Stimulated activated naive CD4-positive, alpha-beta T cell (primary cell): ENCODE data around the gene MAGI1.

Experiments used
- DNase-seq, 6 experiments: peaks; one replicate each; lab custom pipeline; 2025; lab: John Stamatoyannopoulos, UW

Gene MAGI1

DNA sequence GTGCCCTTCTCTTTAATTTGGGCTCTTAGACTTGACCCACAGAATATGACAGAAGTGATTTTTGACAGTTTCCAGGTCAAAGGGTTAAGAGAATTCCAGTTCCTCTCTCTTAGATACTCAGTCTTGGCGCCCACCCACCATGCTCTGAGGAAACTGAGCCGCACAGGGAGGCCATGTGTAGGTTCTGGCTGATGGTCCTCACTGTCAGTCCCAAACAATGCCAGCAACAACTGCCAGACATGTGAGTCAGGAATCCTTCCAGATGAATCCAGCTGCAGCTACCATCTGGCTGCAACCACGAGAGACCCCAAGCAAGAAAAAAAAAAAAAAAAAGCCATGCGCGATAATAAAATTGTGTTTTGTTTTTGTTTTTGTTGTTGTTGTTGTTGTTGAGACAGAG, 326.6 kb downstream of the MAGI1 start:
- no peak for DNase-seq

GRCh38 chr3:65706776-65707568, 331.7 kb downstream of the MAGI1 start:
- no peak for DNase-seq

GRCh38 chr3:65706301-65706700, 332.4 kb downstream of the MAGI1 start:
- DNase-seq: no peak

DNA sequence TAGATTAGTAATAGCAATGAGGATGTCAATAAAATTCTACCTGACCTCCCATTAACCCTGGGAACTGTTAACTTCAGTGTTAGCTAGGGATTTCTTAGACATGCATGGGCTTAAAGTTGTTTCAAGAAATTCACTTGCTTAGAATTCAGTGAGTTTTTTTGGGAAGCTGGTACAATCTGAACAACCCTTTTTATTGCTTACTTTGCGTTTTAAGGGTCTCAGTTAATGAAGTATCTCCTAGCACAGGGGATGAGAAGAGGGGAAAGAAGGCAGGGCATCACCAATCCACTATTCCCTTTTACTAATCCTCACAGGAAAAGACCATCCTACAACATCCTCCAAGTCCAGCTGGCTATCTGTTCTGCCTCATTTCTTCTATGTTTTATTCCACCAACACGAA, 334.9 kb downstream of the MAGI1 start:
- no peak for DNase-seq

DNA sequence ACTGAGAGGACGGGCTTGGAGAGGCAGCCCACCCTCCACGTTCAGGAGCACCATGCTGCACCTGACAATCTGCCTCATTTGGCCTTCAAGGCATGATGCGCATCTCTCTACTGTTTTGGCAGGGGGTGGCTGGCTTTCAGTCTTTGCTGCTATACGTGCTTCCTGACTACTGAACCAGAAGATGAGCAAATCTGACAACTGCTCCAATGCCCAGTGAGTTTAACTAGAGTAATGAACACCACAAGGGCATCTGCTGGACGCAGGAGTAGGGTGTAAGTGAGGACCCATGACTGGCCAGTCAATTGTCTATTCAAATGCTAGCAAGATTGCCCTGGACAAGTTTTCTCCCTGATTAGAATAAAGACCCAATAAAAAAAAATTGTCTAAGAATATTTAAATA, 335.7 kb downstream of the MAGI1 start:
- DNase-seq: no peak

- DNase-seq: no peak
Measured at GRCh38 chr3:65702202-65702601, 336.5 kb downstream of the MAGI1 start.

DNA sequence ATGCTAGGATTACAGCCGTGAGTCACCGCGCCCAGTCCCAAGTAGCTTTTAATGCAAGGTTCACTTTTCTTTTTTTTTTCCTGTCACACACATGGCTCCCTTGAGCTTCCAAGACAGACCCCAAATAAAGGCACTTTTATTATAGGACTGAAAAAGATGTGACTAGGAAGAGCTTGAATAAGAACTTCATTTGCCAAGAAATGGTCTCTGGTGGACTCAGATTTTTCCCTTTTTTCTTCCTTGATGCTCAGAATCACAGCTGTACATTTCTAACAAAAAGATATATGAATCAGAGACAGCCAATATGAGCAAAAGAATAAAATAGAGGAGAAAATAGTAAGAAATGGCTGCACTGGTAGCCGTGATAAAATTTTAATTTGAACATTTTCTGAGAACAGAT, 337.2 kb downstream of the MAGI1 start:
- DNase-seq: no peak

DNA sequence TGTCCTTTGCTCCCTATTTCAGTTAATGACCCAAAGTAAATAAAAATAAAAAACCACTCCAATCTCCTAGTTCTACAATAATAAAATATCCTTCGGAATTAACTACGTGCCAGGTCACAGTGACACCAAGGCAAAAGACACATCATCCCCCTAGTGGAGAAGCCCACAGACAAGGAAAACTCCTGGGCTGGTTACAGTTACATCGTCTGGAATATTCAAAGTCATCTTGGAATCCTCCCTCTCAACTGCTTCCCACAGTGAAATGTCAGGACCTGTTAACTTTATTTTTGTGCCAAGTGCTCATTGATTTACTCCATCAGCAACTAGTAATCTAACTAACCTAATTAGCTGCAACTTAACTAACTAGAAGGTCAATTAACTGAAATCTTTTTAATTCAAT, 349.3 kb downstream of the MAGI1 start:
- DNase-seq: no peak

DNA sequence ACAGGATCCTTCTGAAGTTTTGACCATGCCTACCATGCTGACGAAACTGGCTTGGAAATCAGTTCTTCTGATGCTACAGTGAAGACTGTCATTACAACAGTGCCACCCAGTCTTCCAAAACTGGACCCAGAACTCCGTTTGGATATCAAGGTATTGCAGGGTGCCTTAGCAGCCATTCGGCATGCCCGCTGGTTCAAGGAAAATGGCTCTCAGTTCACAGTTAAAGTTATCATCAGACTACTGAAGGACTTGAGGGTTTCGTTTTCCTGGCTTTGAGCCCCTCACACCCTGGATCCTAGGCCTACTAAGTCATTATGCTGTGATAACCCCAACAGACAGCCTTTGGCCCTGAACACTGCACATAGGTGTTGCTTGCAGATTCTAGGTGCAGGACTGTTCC, 351.0 kb downstream of the MAGI1 start:
- DNase-seq: no peak

- no peak for DNase-seq
Measured at GRCh38 chr3:65685621-65686235, 353.0 kb downstream of the MAGI1 start.

DNA sequence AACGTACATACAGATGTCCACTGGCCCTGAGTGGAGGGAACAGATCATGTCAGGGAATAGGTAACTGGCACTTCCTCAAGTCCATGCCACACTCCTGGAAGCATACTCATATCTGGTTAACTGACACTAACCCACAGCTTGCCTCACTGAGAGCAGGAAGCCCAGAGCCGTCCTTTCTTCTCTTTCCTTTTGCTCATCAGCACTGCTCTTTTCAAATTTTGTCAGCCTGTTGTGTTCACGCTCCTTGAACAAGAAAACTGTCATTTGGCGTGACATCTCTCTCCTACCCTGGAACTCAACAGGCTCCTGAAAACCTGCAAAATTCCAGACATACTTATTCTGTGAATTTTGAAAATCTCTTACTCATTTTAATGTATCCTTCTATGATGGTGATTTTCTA, 360.2 kb downstream of the MAGI1 start:
- no peak for DNase-seq

DNA sequence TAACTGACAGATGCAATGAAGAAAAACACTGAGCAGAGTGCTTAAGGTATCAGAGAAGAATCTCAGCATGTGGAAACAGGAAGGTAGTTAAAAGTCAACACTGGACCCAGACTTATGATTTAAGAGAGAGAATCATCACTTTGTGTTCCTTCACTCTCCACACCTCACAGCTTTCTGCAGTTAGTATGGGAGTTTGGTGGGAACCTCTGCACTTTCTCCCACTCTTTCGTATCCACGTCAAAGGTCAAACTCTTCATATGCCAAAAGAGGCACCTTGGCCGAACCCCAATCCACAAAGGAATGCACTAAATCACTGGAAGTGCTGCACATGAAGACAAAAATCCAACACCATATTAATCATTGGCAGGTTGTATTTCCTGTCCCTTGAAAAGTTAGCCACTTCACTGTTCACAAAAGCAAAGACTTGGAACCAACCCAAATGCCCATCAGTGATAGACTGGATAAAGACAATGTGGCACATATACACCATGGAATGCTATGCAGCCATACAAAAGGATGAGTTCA, 361.2 kb downstream of the MAGI1 start:
- no peak for DNase-seq

GRCh38 chr3:65676580-65676979, 362.1 kb downstream of the MAGI1 start:
- DNase-seq: no peak

- DNase-seq: no peak
Measured at GRCh38 chr3:65675011-65675410, 363.7 kb downstream of the MAGI1 start.

GRCh38 chr3:65674226-65674625, 364.5 kb downstream of the MAGI1 start:
- no peak for DNase-seq

- no peak for DNase-seq
Measured at GRCh38 chr3:65672871-65673815, 365.6 kb downstream of the MAGI1 start.

DNA sequence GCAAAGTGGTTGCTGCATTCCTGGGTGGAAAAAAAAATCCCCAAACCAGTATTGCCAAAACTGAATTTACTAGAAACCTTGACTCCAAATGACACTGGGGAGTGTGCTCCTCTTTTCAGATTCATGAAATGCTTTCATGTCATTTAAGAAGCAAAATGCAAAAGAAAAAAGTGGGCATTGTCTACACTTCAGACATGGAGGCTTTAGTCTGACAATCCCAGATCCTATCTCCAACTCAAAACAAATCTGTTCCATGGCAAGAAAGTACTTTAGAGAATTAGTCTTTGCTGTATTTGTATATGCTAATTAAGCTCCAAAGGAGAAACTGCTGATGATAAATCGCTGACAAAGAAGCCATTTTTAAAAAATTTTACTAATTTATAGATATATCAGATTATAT, 366.7 kb downstream of the MAGI1 start:
- DNase-seq: no peak

DNA sequence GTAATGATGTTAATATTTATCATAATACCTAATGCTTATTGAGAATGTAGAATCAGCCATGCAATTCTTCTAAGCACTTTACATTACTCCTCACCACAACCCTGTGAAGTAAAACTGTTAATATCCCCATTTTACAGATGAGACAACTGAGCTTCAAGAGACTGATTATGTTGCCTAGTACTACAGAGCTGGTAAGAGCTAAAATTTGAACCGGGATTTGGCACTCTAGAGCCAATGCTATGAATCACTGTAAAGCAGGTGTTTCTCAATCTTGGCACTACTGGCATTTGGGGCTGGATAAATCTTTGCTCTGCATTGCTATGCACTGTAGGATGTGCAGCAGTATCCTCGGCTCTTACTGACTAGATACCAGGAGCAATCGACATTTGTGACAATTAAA, 367.7 kb downstream of the MAGI1 start:
- DNase-seq: no peak

- no peak for DNase-seq
Measured at GRCh38 chr3:65669163-65669875, 369.4 kb downstream of the MAGI1 start.

DNA sequence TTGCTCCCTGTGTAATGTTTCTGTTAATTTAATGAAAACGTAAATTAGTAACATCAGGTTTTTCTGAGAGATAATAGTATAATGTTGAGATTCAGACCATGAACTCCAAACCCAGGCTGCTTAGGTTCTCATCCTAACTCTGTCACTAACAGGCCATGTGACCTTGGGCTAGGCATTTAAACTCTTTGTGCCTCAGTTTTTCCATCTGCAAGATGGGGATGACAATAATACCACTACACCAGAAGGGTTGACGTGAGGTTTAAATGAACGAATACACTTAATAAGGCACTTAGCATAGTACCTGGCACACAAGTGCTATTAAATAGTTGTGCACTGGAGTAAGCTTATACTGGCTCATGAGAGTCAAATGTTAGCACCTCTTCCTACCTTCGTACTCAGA, 370.8 kb downstream of the MAGI1 start:
- DNase-seq: no peak

DNA sequence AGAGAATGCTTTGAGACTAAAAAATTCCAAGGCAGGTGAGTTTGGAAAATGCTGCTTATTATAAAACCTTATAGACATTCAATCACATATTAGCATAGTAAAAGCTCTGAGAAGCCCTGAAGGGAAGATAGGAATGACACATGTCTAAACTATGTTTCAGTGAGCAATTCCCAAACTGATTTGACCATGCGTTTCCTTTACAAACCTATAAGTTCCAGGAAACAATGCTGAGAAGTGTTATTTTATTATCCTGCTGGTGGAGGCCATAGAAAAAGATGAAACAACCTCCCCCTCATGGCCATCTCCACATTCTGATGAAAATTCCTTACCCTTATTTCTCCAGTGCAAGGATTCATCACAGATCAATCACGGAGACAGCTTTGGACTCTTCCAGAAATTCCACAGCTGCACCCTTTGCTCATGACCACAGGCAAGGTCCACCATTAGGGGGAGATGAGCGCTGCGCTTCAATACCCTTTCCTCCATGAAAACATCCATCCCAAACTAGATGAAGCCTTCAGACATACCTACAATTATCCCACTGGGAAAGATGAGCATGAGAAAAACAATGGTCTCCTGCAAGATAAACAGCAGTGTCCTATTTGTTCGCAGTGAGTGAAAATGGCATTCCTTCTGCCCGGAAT, 372.1 kb downstream of the MAGI1 start:
- no peak for DNase-seq
